GM21390 (cell line): Measurements from ENCODE around the gene FCAMR.

Source experiments
- ATAC-seq: cut with Tn5 transposase; IDR thresholded peaks from one replicate; pipeline ENCODE4 v1.9.1; 2021; ENCODE audit not compliant: unreplicated experiment

The FCAMR gene

DNA sequence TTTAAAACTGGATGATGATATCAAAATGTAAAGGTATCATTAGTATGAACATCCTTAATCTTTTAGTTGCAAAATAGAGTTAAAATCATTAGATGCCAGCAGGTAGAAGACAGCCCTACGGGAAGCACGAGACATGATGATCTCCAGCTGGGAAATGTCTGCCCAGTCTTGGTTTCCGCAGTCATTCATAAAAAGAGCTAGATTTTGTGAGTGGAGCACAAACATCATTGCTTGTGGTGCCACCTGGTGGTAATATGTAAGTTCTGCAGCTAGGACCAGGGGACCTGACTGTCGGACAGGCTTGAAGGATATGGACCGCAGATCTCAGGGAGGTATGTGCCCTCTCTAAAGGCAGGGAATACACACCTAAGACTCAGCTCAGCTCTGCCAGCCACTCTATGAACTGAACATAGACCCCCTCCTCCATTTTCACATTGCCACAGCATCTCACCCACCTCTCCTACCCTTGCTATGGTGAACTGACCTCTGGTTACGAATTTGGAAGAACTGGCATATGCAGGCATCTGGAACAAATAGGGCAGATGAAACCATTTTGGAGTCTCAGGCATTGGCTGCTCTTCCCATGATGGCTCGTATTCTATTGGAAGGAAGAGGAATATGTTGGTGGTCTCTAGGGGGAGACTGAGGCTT, 57.7 kb downstream of the FCAMR start:
- no peak for ATAC-seq

DNA sequence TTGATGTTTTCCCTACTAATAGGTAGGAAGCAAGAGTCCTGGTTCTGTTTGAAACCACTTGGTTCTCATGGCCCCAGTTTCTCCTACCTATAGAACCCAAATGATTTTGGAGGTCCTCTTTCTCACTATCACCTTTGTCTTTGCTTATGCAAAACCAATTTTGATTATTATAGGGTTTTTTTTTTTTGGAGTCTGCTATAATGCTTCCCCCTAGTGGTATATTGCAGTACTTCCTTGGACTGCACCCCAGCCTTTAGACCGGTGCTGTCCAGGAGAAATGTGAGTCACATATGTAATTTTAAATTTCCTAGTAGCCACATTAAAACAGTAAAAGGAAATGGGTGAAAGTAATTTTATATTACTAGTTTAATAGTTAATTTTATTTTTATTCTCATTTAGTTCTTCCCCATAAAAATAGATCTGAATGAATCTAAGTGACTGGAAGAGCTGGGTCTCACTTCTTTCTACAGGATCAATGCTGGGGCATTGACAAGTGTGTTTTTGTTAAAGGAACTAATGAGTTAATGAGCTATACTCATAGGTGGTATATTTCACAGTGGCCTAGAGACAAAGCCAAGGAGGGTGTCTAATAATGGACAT, 59.1 kb downstream of the FCAMR start:
- ATAC-seq = no peak

DNA sequence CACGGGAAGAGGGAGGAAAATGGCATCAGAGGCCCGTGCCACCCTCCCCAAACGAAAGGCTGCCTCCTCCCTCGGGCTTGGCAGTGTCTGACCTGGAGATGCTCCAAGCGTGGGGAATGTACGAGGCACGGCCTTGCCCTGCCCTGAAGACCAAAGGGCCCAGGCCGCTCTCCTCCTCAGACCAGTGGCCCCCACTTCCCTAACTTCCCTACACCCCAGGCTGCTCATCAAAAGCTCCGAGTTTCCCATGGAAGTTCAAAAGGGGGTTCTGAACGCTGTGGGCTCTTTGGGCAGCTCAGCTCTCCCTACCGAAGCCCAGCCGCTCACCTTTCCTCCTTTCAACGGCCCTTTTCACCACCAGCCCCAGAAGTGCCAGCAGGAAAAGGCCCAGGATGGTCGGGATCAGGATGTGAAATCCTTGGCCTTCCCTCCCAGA, 60.4 kb downstream of the FCAMR start:
- ATAC-seq = no peak

DNA sequence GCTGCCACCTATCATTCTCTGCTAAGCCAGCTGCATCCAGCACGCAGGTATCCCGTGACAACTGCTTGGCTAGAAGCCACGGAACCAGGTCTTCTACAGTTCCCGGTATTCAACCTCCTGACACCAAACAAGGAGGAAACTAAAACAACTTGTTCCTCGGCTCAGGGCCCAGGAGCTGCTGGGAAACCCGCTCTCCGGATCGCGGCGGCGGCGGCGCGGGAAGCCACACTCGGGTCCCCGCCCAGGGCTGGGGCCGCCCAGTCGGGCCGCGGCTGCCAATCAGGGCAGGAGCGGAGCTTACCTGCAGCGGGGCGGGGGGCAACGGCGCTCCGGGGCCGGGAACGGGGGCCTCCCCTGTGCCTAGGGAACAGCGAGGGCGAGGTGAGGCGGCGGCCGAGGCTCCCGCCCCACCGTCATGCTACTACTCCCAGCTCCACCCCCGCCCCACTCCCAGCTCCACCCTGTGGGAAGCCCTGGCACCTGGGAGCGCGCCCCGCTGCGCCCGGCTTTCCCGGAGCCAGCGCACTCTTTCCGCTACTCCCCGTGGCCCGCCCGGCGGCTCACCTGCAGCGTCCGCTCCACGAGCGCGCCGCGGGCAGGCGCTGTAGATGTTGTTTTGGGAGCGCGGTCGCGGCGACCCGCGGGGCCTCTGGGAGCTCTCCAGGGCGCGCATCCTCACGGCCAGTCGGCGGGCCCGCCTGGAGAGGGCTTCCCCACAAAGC, 60.9 kb downstream of the FCAMR start:
- no peak for ATAC-seq

DNA sequence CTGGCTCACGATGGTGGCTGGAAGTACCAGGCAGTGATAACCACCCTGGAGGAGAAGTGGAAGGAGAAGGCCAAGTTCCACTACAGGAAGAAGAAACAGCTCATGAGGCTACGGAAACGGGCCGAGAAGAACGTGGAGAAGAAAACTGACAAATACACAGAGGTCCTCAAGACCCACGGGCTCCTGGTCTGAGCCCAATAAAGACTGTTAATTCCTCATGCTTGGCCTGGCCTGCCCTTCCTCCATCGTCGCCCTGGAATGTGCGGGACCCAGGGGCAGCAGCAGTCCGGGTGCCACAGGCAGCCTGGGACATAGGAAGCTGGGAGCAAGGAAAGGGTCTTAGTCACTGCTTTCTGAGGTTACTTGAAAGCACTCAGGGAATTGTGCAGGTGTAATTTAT, 62.2 kb downstream of the FCAMR start:
- ATAC-seq = no peak
